ENCODE results near the gene MRPL37.
"Not testable (repeated sequence)": the region's sequence is repeated elsewhere in the genome, so short reads cannot be mapped to it uniquely, and the experiment has no call there.

The MRPL37 gene

DNA sequence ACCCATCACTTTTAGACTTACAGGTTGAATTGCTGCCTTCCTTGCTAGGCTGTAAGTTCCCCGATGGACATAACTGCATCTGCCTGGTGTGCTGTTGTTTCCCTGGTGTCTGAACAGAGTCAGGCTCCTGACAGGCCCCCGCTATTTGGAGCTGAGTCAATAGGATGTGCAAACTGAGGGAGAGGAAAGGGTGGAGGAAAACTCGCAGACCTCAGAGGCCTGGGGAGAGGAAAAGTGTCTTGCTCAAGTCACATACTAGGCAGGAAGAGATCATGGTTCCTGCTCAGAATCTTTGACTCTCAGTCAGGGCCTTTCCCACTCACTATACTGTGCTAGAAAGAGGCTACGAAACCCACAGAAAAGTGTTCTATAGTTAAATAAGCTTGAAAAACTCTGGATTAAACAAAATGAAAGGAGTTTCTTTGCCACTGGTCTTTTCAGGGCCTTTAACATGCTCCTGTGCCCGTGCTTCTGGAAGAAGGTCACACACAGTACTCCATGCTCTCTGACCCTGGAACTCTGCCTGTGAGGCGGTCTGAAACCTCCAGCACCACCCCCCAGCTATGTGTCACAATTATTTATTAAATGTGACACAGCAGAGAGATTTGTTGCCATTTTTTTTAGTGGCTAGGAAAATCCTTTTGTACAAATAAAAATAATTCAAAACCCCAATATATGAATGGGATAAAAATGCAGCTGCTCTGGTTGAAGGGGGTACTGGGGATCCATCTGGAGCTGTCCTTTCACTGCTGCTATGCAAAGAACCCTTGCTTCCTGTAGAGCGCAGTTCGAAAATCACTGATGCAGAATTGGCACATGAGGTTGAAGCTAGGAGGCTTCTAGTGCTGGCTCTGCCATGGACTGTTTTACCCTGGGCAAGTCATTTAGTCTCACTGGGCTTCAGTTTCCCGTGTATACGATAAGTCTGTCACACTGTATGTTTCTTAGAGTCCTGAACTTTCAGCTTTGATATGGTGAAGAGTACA is 27.1 kb upstream of the MRPL37 start:
- in situ Hi-C loops (cut with HindIII; ENCODE audit: low sequenced_read_pairs) = no loop called here

DNA sequence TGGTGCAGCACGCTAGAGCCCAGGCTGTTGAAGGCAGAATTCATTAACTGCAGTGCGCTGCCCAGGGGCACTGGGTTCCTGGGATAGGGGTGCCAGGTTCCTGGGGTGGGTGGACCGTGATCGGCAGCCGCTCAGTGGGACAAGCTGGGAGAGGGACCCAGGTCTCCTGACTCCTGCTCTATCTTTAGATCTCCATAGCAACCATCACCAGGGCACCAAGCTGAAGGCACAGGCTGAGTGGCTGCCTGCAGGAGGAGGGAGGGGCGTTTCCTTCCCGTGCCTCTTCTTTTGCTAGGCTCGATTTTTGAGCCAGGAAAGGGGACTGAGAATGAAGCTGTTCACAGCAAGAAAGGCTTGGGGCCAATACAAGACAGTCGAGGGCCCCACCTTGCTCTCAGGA is 26.3 kb upstream of the MRPL37 start:
- in situ Hi-C loops (cut with HindIII; ENCODE audit: low sequenced_read_pairs) = no loop called here

DNA sequence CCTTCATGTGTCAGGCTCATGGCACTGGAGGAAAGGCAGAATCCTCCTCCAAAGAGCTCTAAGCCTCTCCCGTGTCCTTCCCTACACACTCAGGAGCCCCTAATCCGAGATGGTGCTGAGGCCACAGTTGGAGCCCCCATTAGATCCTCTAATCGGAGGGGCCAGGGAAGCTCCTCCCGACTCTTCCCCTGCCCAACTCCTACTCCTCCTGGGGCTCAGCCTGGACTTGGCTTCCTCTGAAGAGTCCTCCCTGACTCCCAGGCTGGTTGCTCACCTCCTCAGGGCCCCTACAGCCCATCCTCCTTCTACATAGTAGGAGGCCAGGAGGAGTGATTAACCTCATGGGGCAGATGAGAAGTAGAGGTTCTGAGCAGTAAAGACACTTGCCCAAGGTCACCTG is 25.9 kb upstream of the MRPL37 start:
- in situ Hi-C loops (cut with HindIII; ENCODE audit: low sequenced_read_pairs) = no loop called here

DNA sequence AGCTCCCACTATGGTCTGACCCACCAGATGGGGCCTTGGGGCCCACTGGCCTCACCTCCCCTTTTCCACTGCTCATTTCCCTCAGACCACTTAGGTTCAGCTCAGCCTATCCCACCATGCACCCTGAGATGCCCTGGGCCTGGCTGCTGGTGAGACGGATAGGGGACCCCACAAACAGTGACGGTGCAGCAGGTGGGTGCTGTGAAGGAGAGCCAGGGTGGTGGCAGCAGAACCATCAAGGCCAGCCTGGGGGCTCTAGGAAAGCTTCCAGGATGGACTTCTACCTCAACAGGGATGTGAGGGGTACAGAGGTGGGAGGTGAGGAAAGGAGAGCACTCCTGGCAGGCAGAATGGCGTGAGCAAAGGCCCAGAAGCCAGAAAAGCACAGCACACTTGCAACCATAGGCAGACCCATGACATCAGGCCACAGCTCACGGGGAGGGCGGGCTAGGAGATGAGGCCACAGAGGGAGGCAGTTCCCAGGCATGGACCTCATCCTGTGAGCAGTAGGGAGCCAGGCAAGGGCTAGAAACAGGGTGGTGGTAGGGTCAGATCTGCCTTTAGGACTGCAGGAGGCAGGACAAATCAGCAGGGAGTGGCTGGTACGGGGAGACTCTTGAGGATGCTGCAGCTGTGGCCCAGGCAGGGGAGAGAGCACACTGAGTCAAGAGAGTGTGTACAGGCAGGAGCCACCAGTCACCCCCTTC is 23.2 kb upstream of the MRPL37 start:
- in situ Hi-C loops (cut with HindIII; ENCODE audit: low sequenced_read_pairs) = no loop called here

DNA sequence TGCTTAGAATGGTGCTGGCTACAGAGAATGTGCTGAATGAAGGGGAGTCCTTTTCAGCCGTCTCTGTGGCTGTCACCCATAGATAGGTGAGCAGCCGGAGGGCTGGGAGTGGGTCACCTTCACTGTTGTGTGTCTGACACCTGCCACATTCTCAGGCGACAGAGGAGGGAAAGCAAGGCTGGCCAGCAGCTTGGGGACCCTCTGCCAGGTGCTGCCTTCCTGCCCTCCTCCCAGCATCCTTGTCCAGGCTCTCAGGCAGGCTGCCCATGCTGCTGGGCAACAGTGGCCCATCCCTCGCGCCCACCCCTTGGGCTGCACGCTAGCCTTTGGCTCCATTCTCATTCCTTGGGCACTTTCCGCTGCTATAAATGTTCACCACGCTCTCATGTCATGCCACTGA is 22.2 kb upstream of the MRPL37 start:
- in situ Hi-C loops (cut with HindIII; ENCODE audit: low sequenced_read_pairs) = no loop called here

DNA sequence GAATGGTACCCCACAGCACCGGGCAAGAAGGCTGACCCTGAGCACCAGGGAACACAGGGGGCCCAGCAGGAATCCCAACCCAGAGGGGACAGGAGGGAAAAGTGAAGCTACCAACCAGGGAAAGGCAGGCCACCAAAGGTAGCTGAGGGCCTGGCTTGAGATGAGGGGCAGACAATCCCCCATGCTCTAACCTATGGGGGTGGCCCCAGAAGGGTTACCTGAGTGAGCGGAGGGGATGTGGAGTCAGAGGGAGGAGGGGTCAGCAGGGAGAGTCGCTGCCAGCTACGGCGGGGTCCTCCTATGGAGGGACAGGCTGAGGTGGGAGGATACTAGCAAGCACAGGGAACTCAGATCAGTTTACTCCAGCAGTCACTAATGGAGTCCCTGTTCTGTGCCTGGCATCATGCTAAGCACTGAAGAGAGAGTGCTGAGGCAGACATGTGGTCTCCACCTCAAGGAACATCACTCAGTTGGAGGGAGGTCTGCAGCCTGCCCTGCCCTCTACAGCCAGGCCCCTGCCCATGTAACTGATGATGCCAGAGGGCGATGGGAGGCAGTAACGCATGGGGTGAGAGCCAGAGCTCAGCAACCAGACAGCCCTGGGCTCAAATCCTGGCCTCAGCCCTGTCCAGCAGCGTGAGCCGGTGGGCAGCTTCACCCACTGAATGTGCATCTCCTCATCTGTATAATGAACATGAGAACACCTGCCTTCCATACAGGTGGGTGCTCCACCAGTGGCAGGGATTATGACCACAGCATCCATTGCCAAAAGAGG is 21.5 kb upstream of the MRPL37 start:
- in situ Hi-C loops (cut with HindIII; ENCODE audit: low sequenced_read_pairs) = no loop called here

DNA sequence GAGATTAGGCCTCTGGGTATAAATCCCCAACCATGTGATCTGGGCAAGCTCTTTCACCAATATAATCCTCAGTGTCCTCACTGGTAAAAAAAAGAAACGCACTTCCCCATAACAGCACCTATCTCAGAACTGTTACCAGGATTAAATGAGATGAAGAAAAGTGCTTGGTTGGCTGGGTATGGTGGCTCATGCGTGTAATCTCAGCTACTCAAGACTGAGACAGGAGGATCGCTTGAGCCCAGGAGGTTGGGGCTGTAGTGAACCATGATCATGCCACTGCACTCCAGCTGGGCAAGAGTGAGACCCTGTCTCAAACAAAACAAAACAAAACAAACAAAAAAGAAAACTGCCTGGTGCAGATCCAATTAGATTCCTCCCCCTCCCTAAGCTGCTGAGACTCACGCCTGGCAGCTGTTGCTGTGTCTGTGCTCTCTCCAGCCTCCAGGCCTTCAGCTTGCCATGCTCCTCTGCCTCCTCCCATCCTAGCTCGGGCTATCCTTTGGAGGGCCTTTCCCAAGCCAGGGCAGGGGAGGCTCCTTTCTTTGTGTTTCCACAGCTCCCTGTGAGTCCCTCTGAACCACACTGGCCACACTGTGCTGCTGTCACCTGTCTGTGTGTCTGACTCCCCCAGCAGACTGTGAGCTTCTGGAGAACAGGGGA is 19.1 kb upstream of the MRPL37 start:
- in situ Hi-C loops (cut with HindIII; ENCODE audit: low sequenced_read_pairs) = no loop called here

DNA sequence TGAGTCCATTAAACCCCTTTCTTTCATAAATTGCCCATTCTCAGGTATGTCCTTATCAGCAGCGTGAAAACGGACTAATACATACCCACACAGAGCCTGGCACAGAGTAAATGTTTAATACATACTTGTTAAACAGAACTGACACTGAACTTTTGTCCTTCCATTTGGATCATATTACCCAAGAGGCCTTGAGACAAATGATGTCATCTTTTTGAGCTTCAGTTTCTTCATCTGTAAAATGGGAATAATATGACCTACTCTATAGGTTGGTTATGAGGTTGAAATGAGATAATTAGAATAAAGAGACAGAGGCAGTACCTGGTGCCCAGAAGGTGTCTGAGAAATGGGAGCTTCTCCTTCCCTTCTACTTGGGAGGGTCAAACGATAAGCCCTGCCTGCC is 13.9 kb upstream of the MRPL37 start:
- in situ Hi-C loops (cut with HindIII; ENCODE audit: low sequenced_read_pairs) = no loop called here

DNA sequence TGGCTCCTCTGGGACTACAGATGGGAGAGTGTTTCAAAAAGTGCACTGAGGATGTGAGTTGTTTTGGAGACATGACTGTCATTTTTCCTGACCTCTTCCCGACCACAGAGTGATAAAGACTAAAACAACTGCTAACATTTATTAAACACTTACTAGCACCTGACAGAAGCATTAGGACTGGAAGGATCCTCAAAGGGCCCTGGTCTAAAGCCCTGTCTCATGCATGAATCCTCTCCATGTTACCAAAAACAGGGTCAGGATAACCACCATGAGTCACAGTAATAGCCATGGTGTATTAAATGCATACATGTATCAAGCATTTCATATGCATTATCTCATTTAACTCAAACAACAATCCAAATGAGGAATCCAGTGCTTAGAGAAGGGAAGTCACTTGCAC is 11.7 kb upstream of the MRPL37 start:
- in situ Hi-C loops (cut with HindIII; ENCODE audit: low sequenced_read_pairs) = no loop called here

DNA sequence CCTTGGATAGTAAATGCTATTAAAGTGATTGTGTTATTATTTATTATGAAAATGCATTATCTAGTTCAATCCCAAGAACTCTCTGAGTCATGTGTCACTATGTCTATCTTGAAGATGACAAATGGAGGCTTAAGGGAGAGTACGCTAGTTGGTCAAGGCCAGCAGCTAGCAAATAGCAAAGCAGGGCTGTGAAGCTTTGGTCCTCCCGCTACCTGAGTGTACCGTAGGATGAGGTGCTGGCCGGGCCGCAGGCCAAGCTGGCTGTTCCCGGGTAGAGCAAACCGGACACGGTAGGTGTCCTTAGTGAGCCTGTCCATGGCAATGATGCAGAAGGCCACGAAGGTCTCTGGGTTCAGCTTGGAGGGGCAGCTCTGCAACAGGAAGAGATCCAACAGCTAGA is 9.4 kb upstream of the MRPL37 start:
- in situ Hi-C loops (cut with HindIII; ENCODE audit: low sequenced_read_pairs) = no loop called here

DNA sequence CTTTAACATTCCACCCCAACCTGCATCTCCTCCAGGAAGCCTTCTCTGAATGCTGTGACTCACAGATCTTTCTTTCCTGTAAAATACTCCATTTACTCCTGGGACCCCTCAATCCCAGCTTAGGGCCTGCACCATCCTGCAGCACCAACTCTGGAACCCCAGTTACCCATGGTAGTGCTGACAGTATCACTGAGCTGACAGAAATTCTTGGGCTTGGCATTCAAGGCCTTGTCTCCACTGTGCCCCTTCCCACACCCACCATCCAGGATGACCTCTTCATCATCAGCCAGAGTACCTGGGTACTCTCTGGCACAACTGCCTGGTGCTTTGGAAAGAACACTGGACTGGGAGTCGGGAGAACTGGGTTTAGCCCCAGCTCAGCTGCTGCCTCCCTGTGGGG is 8.4 kb upstream of the MRPL37 start:
- in situ Hi-C loops (cut with HindIII; ENCODE audit: low sequenced_read_pairs) = no loop called here

DNA sequence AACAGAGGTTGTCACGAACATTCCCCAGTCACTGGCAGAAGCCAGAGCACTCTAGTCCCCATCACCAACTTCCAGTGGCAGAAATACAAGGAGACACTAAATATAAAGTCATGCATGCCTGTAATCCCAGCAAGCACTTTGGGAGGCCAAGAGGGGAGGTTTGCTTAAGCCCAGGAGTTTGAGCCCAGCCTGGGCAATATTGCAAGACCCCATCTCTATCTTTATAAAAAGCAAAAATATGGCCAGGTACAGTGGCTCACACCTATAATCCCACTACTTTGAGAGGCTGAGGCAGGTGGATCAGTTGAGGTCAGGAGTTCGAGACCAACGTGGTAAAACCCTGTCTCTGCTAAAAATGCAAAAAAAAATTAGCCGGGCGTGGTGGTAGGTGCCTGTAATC is 6.5 kb upstream of the MRPL37 start:
- in situ Hi-C loops (cut with HindIII; ENCODE audit: low sequenced_read_pairs) = no loop called here

DNA sequence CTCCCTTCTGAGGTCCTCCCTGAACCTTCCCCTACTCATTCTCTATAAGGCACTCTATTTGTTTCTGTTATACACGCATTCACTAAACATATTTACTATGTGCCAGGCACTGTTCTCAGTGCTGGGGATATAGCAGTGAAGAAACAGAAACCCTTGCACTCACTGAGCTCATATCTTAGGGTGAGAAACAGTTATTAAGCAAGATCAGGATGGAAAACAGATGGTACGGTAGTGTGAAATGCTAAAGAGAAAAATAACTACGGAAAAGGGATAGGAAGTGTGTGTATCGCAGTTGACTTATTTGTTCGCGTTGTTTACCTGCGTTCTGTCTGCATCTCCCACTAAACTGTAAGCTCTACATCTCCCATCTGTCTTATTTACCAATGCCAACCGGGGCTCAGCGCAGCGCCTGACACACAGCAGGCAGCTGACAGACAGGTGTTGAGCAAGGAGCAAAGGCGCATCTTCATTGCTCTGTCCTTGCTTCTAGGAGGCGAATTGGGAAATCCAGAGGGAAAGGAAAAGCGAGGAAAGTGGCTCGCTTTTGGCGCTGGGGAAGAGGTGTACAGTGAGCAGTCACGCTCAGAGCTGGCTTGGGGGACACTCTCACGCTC is 709 bp upstream of the MRPL37 start:
- in situ Hi-C loops (cut with HindIII; ENCODE audit: low sequenced_read_pairs) = no loop called here

DNA sequence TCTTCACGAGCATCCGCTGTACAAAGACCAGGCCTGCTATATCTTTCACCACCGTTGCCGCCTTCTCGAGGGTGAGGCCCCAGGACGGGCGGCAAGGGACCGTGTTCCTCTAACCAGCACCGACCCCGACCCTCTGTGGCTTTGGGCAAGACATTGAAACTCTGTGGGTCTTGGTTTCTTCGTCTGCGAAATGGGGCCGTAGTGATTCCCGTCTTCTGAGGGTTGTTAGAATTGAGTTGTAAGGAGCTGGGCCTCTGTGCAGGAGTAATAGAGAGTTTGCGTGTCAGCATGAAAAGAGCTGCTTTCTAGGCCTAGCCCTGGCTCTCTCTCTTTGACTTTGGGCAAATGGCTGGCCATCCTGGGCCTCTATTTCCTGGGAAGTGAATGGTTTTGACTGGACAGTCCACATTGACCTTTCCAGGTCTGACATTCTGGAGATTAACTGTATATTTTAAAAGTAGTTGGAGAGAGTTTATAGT is 591 bp downstream of the MRPL37 start:
- in situ Hi-C loops (cut with HindIII; ENCODE audit: low sequenced_read_pairs) = no loop called here

DNA sequence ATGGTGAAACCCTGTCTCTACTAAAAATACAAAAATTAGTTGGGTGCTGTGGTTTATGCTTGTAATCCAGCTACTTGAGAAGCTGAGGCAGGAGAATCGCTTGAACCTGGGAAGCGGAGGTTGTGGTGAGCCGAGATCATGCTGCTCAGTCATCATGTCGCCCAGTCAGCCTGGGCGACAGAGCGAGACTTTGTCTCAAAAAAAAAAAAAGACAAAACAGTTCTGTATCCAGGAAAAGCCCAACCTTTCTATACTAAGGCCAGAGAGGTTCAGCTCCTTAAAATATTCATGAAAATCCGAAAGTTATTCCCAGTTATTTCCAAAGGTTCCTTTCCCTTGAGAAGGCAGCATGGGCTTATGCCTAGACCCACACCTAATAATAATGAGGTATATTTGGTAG is 4.2 kb downstream of the MRPL37 start:
- in situ Hi-C loops (cut with HindIII; ENCODE audit: low sequenced_read_pairs) = no loop called here

DNA sequence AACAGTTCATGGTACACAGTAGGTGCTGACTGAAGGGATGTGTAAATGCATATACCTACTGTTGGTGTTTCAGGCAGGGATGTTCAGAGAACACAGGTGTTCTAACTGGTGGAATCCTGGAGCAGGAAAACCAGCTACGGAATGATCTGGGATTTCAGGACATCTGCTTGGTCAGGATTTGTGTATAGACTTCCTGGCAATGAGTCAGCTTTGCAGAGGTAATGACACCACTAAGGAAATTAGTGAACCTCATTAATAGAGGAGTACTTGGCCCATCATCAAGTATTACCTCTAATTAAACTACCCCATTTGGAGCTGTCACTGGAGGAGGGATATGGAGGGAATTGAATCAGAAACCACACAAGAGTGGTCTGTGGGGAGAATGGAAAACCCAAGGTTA is 7.3 kb downstream of the MRPL37 start:
- in situ Hi-C loops (cut with HindIII; ENCODE audit: low sequenced_read_pairs) = no loop called here

DNA sequence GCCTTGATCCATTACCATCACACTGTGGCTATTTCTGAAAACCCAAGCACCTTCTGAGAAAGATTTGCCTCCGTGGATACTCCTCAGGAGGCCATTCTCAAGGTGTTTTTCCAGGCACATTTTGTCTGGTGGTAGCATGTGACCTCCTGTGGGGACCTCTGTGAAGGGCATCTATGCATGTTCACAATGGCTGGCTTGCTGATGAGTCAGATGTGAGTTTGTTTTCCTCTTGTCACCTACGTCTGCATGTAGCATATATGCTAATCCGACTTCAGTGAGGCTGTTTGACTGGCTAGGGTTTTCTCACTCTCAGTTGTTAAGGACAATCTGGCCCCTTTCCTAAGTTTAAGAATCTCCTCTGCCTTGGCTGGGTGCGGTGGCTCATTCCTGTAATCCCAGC is 7.9 kb downstream of the MRPL37 start:
- in situ Hi-C loops (cut with HindIII; ENCODE audit: low sequenced_read_pairs) = not testable (repeated sequence)

DNA sequence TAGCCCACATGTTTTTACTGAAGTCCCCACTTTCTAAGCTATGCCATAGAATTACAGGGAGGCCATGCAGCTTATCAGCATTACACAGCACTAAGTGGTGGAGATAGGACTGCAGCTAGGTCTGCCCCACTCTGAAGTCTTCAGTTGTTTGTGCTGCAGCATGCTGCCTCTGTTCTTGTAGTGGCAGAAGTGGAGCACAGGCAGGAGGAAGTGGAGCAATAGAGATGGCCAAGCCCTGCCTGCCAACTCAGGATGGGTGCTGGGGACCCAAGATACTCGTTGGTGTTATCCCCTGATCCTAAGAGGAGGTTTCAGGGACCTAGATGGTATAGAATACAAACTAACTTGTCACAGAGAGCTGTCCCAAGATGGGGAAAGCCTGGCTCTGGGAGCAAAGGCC is 12.9 kb downstream of the MRPL37 start:
- in situ Hi-C loops (cut with HindIII; ENCODE audit: low sequenced_read_pairs) = no loop called here

DNA sequence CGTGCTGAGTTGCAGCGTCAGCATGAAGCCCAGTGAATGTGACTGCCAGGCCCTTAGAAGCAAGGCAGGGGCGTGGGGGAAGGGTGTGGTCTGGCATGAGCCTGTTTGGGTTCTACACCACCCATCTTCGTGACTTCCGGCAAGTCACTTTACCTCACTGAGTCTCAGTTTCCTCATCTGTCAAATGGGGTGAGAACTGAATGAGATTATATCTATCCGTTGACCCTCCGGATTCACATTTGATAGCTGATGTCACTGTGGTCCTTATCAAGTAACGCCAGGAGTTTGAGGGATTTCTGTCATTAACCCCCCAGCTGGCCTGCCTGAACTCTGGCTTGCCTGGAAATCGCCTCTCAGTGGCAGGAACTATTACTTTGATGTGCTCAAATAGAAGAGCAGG is 15.6 kb downstream of the MRPL37 start:
- in situ Hi-C loops (cut with HindIII; ENCODE audit: low sequenced_read_pairs) = no loop called here

DNA sequence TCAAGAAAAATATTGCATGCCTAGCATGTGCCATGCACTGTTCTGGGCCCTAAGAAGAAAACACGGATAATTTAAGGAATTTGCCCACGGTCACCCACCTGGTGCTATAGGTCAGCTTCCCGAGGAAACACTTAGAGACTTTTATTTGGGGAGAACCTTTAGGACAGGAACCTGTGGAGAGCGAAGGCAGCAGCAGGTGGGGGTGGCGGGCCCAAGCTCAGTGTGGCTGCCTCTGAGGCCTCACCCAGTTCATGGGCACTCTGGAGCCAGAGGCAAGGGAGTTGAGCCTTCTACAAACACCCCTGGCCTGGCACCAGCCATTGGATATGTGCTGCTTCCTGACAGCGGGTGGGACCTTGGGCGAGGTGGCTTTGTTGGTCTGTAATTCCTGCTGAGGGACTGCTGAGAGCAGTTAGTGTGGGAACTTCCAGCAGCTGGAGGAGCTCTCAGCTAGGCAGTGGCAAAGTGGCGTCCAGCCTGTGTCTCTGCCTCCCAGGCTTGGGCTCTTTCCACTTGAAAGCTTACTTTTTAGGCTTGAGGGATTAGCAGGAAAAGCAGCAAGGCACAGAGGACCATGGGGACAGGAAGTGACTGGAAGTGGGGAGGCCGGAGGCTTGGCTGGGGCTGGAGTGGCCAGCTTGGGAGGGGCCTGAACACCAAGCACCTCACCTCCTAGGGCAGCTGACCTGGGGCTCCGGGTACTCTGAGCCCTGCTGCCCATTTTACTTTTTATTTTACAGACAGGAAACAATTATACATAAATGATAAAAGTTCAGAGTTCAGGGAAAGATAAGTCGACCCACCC is 19.1 kb downstream of the MRPL37 start:
- in situ Hi-C loops (cut with HindIII; ENCODE audit: low sequenced_read_pairs) = no loop called here
